ENCODE results near the gene SPON1.
"Not testable (repeated sequence)": the region's sequence is repeated elsewhere in the genome, so short reads cannot be mapped to it uniquely, and the experiment has no call there.

The SPON1 gene

DNA sequence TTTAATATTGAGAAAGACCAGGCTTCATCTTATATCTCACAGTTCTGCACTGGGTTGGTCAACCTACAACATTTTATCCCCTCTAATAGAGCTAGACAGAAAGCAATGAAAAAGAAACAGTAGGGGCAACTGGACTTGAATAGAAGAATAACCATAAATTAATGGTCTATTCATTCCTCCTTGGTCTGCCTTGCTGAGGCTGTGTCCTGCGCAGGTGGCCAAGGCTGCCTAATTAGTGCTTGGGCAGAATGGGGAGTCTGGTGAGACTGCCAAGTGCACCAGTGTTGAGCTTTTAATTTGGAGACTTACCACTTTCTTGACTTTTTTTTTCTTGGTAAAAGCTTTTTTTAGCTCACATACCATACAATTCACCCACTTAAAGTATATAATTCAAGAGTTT, 35.0 kb upstream of the SPON1 start:
- Histone ChIP-seq H3K4me3 (ENCODE audit: extremely low read depth, insufficient read depth, low read length, poor library complexity, severe bottlenecking) (no peak overlapping the region), H3K9me3 (ENCODE audit: control insufficient read depth, low read length) (no peaks in the 10 kb centered on the region), H3K36me3 (ENCODE audit: control insufficient read depth, insufficient read depth, low read length) (no peaks in the 10 kb centered on the region), H3K27ac (ENCODE audit: low read depth, low read length, severe bottlenecking) (no peak overlapping the region), H3K4me1 (ENCODE audit: control insufficient read depth, insufficient read depth, low read length, poor library complexity, severe bottlenecking) (peaks cover 9% of the 10 kb centered on the region)
- WGBS, 2 experiments (ENCODE audit: insufficient coverage in 2 of 2), result 100% methylated on average over 1 of the region's 1 CpG

DNA sequence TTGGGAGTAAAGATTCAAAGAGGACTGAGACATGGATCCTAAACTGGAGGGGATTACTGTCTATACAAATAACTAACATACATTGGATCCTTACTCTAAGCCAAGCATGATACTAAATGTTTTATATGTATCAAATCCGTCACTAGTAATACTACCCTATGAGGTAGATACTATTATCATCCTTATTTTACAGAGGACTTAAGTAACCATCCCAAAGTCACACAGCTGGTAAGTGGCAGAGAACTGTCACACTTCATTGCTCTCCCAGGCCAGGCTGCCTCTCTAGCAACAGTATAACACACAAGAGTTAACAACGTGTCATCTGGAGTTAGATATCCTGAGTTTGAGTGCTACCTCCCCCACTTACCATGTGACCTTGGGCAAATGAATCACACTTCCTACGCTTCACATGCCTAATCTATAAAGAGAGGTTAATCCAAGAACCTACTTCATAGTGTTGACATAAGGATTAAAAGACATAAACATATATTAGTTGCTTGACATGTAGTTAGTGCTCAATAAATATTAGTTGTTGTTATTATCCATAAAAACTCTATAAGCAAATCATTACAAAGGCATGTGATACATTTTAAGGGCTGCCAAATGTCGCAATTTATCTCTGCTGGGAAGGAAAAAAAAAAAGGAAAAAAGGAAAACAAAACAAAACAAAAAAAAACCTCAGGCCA, 33.8 kb upstream of the SPON1 start:
- Histone ChIP-seq H3K27ac (ENCODE audit: low read depth, low read length, severe bottlenecking) (peak overlapping the region; percentile 66), H3K36me3 (ENCODE audit: control insufficient read depth, insufficient read depth, low read length) (no peaks in the 10 kb centered on the region), H3K9me3 (ENCODE audit: control insufficient read depth, low read length) (no peaks in the 10 kb centered on the region), H3K4me1 (ENCODE audit: control insufficient read depth, insufficient read depth, low read length, poor library complexity, severe bottlenecking) (peaks cover 9% of the 10 kb centered on the region), H3K4me3 (ENCODE audit: extremely low read depth, insufficient read depth, low read length, poor library complexity, severe bottlenecking) (no peak overlapping the region)
- WGBS, 2 experiments (ENCODE audit: insufficient coverage in 2 of 2), result 13% methylated on average over 1 of the region's 4 CpGs; no CpG with 5 or more reads in 1 of the 2 experiments

DNA sequence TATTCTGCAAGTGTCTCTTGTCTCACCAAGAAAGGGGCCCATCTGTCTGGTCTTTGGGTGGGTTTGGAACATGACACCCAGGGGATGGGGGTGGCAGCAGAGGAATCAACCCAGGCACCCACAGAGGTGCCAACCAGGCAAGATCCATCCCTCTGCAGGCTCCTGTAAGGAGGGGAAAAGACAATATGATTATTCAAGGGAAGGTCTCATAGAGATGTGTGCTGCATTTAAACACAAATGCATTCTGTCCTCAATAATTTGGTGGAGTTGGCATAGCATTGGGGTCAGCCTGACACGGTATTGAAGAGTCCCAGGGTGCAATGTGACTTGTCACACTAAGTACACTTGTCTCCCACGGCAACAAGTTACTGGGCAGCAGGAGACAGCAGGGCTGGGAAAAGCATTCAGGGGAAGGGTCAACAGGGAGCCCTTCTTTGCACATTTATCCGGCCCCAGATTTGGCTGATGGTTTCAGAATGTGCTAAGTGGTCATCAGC, 33.1 kb upstream of the SPON1 start:
- H3K4me1 ChIP-seq (ENCODE audit: control insufficient read depth, insufficient read depth, low read length, poor library complexity, severe bottlenecking), result peaks cover 9% of the 10 kb centered on the region
- no peaks in the 10 kb centered on the region for H3K9me3 ChIP-seq (ENCODE audit: control insufficient read depth, low read length)
- H3K4me3 ChIP-seq (ENCODE audit: extremely low read depth, insufficient read depth, low read length, poor library complexity, severe bottlenecking), result no peak overlapping the region
- H3K27ac ChIP-seq (ENCODE audit: low read depth, low read length, severe bottlenecking), result peak overlapping the region; percentile 66
- no peaks in the 10 kb centered on the region for H3K36me3 ChIP-seq (ENCODE audit: control insufficient read depth, insufficient read depth, low read length)
- WGBS, 2 experiments (ENCODE audit: insufficient coverage in 2 of 2), result 61 to 80% methylated on average over 2 to 3 of the region's 3 CpGs

DNA sequence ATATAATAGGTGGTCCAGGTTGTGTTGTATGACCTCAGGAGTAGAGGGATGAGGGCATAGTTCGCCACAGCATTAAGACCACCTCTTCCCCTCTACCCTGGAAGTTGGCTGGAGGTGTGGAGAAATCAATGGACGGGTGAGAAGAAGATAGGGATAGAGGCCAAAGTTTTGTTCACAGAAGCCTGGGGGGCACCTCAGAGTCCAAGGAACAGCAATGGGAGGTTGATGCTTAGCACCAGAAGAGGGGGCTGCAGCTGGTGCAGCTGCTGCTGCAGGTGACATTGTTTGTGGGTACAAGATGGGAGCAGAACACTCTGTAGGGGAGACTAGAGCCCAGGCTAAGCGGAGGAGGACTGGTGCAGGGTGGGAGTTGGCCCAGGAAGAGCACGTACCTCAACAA, 31.2 kb upstream of the SPON1 start:
- 88 to 94% methylated on average over 1 to 3 of the region's 4 CpGs for WGBS, 2 experiments (ENCODE audit: insufficient coverage in 2 of 2)

DNA sequence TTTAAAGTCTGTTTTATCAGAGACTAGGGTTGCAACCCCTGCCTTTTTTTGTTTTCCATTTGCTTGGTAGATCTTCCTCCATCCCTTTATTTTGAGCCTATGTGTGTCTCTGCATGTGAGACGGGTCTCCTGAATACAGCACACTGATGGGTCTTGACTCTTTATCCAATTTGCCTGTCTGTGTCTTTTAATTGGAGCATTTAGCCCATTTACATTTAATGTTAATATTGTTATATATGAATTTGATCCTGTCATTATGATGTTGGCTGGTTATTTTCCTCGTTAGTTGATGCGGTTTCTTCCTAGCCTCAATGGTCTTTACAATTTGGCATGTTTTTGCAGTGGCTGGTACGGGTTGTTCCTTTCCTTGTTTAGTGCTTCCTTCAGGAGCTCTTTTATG, 25.4 kb upstream of the SPON1 start:
- not testable (repeated sequence) for H3K4me3 ChIP-seq (ENCODE audit: extremely low read depth, insufficient read depth, low read length, poor library complexity, severe bottlenecking); H3K27ac ChIP-seq (ENCODE audit: low read depth, low read length, severe bottlenecking); H3K36me3 ChIP-seq (ENCODE audit: control insufficient read depth, insufficient read depth, low read length); H3K9me3 ChIP-seq (ENCODE audit: control insufficient read depth, low read length); H3K4me1 ChIP-seq (ENCODE audit: control insufficient read depth, insufficient read depth, low read length, poor library complexity, severe bottlenecking)
- WGBS, 2 experiments (ENCODE audit: insufficient coverage in 2 of 2), result 60 to 75% methylated on average over 2 of the region's 4 CpGs

More for the DNA sequence above, 31.2 kb upstream of the SPON1 start:
- no peaks in the 10 kb centered on the region for H3K36me3 ChIP-seq (ENCODE audit: control insufficient read depth, insufficient read depth, low read length)
- H3K9me3 ChIP-seq (ENCODE audit: control insufficient read depth, low read length), result no peaks in the 10 kb centered on the region
- H3K27ac ChIP-seq (ENCODE audit: low read depth, low read length, severe bottlenecking), result no peak overlapping the region
- H3K4me3 ChIP-seq (ENCODE audit: extremely low read depth, insufficient read depth, low read length, poor library complexity, severe bottlenecking), result no peak overlapping the region
- H3K4me1 ChIP-seq (ENCODE audit: control insufficient read depth, insufficient read depth, low read length, poor library complexity, severe bottlenecking), result peaks cover 9% of the 10 kb centered on the region

DNA sequence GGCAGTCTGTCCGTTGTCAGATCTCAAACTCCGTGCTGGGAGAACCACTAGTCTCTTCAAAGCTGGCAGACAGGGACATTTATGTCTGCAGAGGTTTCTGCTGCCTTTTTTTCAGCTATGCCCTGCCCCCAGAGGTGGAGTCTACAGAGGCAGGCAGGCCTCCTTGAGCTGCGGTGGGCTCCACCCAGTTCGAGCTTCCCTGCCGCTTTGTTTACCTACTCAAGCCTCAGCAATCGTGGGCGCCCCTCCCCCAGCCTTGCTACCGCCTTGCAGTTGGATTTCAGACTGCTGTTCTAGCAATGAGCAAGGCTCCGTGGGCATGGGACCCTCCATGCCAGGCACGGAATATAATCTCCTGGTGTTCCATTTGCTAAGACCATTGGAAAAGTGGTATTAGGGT, 23.7 kb upstream of the SPON1 start:
- 79 to 85% methylated on average over 7 to 9 of the region's 10 CpGs for WGBS, 2 experiments (ENCODE audit: insufficient coverage in 2 of 2)
- H3K9me3 ChIP-seq (ENCODE audit: control insufficient read depth, low read length); H3K27ac ChIP-seq (ENCODE audit: low read depth, low read length, severe bottlenecking); H3K36me3 ChIP-seq (ENCODE audit: control insufficient read depth, insufficient read depth, low read length); H3K4me3 ChIP-seq (ENCODE audit: extremely low read depth, insufficient read depth, low read length, poor library complexity, severe bottlenecking): not testable (repeated sequence)
- H3K4me1 ChIP-seq (ENCODE audit: control insufficient read depth, insufficient read depth, low read length, poor library complexity, severe bottlenecking), result peaks cover 22% of the 10 kb centered on the region

DNA sequence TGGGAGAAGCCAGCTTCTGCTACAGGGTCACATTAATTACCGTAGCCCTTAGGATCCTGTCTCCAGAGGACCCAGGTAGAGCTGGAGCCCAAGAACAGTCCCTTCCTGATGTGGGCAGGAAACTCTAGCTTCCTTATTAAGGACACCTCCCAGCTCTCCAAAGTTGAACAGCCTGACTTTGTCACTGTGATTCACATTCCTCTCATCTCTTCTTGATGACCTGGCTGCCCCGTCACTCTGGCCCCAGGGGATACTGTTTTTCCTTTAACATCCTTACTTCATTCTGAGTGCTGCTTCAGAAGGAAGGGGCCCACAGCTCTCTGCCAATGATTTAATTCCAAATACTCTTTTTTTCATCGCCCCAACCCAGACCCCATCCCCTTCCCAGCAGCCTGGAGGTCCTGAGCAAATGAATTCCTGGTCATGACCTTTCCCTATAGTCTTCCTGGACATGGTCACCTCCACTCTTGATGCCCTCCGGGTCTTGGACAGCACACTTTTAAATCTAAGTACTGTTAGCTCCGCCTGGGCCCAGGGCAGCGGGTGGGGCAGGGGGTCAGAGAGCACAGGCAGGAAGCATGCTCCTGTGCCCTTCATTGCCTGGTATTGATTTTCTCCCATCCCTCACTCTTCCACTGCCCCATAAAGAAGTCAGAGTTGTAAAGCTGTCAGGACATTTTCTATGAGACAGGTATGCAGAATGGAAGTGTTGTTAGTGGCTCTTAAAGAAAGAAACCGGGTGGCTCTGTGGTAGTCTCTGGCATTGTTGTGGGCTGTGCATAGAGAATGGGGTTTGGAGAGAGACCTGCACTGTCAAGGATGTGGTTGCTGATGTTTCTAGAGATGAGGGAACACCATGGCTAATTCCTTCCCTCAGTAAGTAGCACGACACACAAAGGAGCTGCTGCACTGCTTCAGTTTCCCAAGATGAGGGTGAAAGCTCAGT, 22.3 kb upstream of the SPON1 start:
- Histone ChIP-seq H3K36me3 (ENCODE audit: control insufficient read depth, insufficient read depth, low read length) (no peaks in the 10 kb centered on the region), H3K4me1 (ENCODE audit: control insufficient read depth, insufficient read depth, low read length, poor library complexity, severe bottlenecking) (peaks cover 22% of the 10 kb centered on the region), H3K4me3 (ENCODE audit: extremely low read depth, insufficient read depth, low read length, poor library complexity, severe bottlenecking) (no peak overlapping the region), H3K9me3 (ENCODE audit: control insufficient read depth, low read length) (peaks cover 6% of the 10 kb centered on the region), H3K27ac (ENCODE audit: low read depth, low read length, severe bottlenecking) (no peak overlapping the region)
- WGBS, 2 experiments (ENCODE audit: insufficient coverage in 2 of 2), result 79 to 87% methylated on average over 5 to 6 of the region's 8 CpGs

DNA sequence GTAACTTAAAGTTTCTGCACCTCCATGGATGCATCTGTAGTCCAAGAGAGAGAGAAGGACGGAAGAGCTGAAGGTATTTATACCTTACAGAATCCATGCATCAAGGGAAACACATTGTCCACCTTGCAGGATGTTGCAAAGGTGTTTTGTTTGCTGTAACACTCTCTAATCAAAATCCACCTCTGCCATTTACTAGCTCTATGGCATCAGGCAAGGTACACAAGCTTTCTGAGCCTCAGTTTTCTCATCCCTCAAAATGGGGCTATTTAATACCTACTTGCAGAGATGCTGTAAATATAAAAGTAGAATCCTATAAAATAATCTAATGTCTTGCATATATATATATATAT, 21.6 kb upstream of the SPON1 start:
- no peak overlapping the region for H3K27ac ChIP-seq (ENCODE audit: low read depth, low read length, severe bottlenecking)
- peaks cover 6% of the 10 kb centered on the region for H3K9me3 ChIP-seq (ENCODE audit: control insufficient read depth, low read length)
- H3K4me1 ChIP-seq (ENCODE audit: control insufficient read depth, insufficient read depth, low read length, poor library complexity, severe bottlenecking), result peaks cover 22% of the 10 kb centered on the region
- no peaks in the 10 kb centered on the region for H3K36me3 ChIP-seq (ENCODE audit: control insufficient read depth, insufficient read depth, low read length)
- whole genome bisulfite sequencing, 2 experiments (ENCODE audit: insufficient coverage in 2 of 2), result no CpG with 5 or more reads among the region's 1 CpG
- no peak overlapping the region for H3K4me3 ChIP-seq (ENCODE audit: extremely low read depth, insufficient read depth, low read length, poor library complexity, severe bottlenecking)

DNA sequence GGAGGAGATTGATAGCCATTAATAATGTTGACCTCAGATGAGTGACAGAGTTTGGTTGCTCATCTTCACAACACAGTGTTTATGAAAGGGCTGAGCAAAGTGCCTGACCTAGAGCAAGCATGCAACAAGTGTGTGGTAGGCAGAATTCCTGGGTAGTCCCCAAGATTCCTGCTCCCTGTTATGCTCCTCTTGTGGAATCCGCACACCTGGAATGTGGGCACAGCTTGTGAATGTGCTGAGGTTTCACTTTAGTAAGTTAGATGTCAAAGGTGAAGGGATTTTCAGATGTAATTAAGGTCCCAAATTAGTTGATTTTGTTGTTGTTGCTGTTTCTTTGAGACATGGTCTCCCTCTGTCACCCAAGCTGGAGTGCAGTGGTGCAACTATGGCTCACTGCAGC, 20.7 kb upstream of the SPON1 start:
- Histone ChIP-seq H3K36me3 (ENCODE audit: control insufficient read depth, insufficient read depth, low read length) (no peaks in the 10 kb centered on the region), H3K4me1 (ENCODE audit: control insufficient read depth, insufficient read depth, low read length, poor library complexity, severe bottlenecking) (peaks cover 22% of the 10 kb centered on the region), H3K9me3 (ENCODE audit: control insufficient read depth, low read length) (peaks cover 6% of the 10 kb centered on the region), H3K27ac (ENCODE audit: low read depth, low read length, severe bottlenecking) (no peak overlapping the region), H3K4me3 (ENCODE audit: extremely low read depth, insufficient read depth, low read length, poor library complexity, severe bottlenecking) (no peak overlapping the region)
- WGBS, 2 experiments (ENCODE audit: insufficient coverage in 2 of 2), result 100% methylated on average over 1 of the region's 1 CpG; no CpG with 5 or more reads in 1 of the 2 experiments

DNA sequence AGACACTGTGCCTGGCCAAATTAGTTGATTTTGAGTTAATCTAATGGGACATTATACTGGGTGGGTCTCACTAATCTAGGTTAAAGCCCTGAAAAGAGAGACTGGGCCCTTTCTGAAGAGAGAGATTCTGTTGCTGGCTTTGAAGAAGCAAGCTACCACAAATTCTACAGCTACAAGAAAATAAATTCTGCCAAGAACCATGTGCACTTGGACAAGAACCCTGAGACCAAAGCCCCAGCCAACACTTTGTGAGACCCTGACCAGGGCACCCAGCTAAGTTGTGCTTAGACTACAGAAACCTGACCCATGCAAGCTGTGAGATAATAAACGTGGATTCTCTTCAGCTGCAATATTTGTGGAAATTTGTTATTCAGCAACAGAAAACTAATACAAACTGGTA, 20.1 kb upstream of the SPON1 start:
- Histone ChIP-seq H3K27ac (ENCODE audit: low read depth, low read length, severe bottlenecking) (no peak overlapping the region), H3K4me3 (ENCODE audit: extremely low read depth, insufficient read depth, low read length, poor library complexity, severe bottlenecking) (no peak overlapping the region), H3K4me1 (ENCODE audit: control insufficient read depth, insufficient read depth, low read length, poor library complexity, severe bottlenecking) (peaks cover 22% of the 10 kb centered on the region), H3K9me3 (ENCODE audit: control insufficient read depth, low read length) (peaks cover 6% of the 10 kb centered on the region), H3K36me3 (ENCODE audit: control insufficient read depth, insufficient read depth, low read length) (no peaks in the 10 kb centered on the region)
- no CpG with 5 or more reads among the region's 1 CpG for WGBS, 2 experiments (ENCODE audit: insufficient coverage in 2 of 2)

DNA sequence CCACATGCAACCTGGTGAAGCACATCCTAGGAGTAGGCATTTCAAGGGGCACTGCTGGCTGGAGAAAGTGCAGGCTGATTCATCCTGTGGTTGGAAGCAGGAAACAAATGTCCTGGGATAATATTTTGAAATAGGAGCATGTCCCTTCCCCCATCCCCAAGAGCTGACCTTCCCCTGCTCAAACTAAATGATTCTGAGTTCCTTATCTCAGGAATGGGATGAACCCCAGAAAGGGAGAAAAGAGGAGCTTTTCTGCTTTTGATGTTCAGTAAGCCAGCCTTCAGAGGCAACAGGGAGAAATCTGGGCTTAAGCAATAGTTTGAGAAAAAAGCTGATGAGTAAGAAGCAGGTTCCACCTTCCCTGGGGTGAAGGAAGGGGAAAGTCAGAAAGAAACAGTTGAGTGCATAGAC, 19.5 kb upstream of the SPON1 start:
- peaks cover 6% of the 10 kb centered on the region for H3K9me3 ChIP-seq (ENCODE audit: control insufficient read depth, low read length)
- no peak overlapping the region for H3K27ac ChIP-seq (ENCODE audit: low read depth, low read length, severe bottlenecking)
- no peak overlapping the region for H3K4me3 ChIP-seq (ENCODE audit: extremely low read depth, insufficient read depth, low read length, poor library complexity, severe bottlenecking)
- peaks cover 22% of the 10 kb centered on the region for H3K4me1 ChIP-seq (ENCODE audit: control insufficient read depth, insufficient read depth, low read length, poor library complexity, severe bottlenecking)
- H3K36me3 ChIP-seq (ENCODE audit: control insufficient read depth, insufficient read depth, low read length), result no peaks in the 10 kb centered on the region
